HepG2 (cell line): Measurements from ENCODE around the gene ADGRL2.

Experiments used
- ARID3A ChIP-seq: IDR thresholded peaks from 2 replicates; pipeline ENCODE4 v1.6.1; 2012; ENCODE audit warnings: low read depth, low read length, improper control_type of control experiment
- CAMTA2 ChIP-seq: sonication (generic); formaldehyde crosslinking; IDR thresholded peaks from 2 replicates; pipeline ENCODE4 v1.4.0; 2020; ENCODE audit warnings: mild to moderate bottlenecking, missing genetic modification reagents, borderline replicate concordance
- CHD2 ChIP-seq: IDR thresholded peaks from 2 replicates; pipeline ENCODE4 v1.6.1; 2011; ENCODE audit warnings: low read depth, low read length, improper control_type of control experiment
- CTCF ChIP-seq: sonication (generic); formaldehyde crosslinking; IDR thresholded peaks from 2 replicates; pipeline ENCODE4 v1.5.0; 2020; ENCODE audit warnings: mild to moderate bottlenecking, missing genetic modification reagents, moderate library complexity
- HIVEP1 ChIP-seq: sonication (generic); formaldehyde crosslinking; IDR thresholded peaks from 2 replicates; pipeline ENCODE4 v1.4.0; 2020; ENCODE audit warnings: mild to moderate bottlenecking, missing genetic modification reagents
- NR0B2 ChIP-seq: sonication (generic); formaldehyde crosslinking; IDR thresholded peaks from 2 replicates; pipeline ENCODE4 v1.4.0; 2020; ENCODE audit warnings: mild to moderate bottlenecking, missing genetic modification reagents
- NR3C1 ChIP-seq: sonication (generic); formaldehyde crosslinking; IDR thresholded peaks from 2 replicates; pipeline ENCODE4 v1.4.0; 2020; ENCODE audit warnings: missing genetic modification reagents
- RAD21 ChIP-seq: fragments of 450-650 bp; formaldehyde crosslinking; IDR thresholded peaks from 2 replicates; pipeline ENCODE4 v1.5.0; 2020; ENCODE audit warnings: mild to moderate bottlenecking

GRCh38 chr1:81834268-81834667, 33.5 kb downstream of the ADGRL2 start:
- TF ChIP-seq CAMTA2 (no peak), CTCF (CRISPR knock-in tag) (no peak), HIVEP1 (no peak), RAD21 (no peak), NR3C1 (CRISPR knock-in tag) (no peak), ARID3A (no peak), CHD2 (no peak), NR0B2 (CRISPR knock-in tag) (no peak)
